Stimulated activated CD4-positive, alpha-beta T cell treated with anti-CD3 and anti-CD28 coated beads, Interleukin-4, amount 100 ng/mL, for 1 hour (primary cell): ENCODE measurements around the gene HABP2.
A peak's percentile ranks its signal among the peaks of the same experiment; 100 is the strongest.

Source experiments
- DNase-seq: peaks from one replicate; pipeline ENCODE4 v3.0.0-alpha.2; 2020

The HABP2 gene

DNA sequence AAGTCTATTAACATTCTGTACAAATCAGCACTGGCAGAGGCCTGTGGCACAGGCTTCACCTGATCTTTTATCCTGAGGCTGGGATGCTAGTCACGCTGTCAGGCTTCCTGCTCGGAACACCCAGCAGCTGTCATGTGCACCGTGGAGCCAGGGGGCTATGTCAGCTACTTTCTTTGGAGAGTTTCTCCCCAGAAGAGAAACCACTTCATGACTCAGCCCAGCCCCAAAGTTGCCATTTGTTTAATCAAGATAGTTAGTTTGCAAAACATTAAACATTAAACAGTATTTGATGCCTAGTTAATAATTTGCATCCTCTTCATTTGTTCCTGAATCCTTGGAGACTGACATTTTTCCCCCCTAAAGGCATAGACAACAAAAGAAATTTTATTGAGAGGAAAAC, at the start of gene HABP2:
HABP2 (plus strand) TSS at position 353 of the 400 bp plus-strand sequence. CDS start 69 bp downstream, outside the sequence.
- no peak for DNase-seq

DNA sequence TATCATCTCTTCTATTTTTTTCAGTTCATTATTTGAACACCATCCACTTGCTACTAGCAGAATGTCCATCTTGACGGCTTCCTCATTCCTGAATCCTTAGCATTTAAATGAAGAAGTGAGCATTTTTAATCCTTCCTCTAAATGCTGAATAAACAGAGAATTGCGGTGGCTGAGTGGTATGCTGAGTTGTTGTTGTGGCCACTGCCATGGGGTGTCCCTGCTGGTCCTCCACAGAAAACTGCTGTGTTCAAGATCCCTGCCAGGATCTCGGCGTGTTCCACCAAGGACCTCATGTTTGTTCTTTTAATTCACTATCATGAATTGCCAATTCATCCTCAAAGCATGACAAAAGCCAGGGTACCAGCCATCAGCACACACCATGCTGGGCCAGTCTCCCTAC, 48.9 kb upstream of the HABP2 start:
- no peak for DNase-seq

DNA sequence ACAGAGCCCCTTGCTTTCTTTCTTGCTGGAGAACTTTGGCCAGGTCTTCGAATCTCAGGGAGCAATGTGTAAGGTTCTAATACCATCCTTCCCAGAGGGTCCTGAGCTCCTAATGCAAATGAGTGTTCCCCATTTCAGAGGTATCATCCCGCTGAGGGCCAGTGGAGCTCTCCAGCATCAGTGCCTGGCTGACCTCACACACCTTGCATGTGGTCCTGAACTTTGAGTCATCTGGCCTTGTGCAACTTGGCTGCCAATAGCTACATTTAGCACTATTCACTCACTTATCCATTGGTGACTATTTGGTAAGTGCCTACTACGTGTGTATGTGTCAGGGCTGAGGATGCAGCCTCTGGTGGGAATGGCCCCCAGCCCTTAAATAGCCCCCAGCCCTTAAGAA, 48.4 kb upstream of the HABP2 start:
- no peak for DNase-seq

DNA sequence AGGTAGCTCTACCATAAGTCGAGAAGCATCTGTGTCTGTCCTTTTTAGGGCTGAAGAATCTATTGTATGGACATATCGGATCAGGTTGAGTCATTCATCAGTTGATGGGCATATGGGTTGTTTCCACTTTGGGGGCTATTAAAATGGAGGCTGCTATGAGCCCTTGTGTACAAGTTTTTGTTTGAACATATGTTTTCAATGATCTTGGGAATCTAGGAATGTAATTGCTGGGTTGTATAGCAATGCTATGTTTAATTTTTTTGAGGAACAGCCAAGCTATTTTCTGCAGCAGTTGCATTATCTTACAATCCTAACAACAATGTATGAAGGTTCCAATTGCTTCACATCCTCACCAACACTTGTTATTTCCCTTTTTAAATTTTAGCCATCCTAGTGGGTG, 46.4 kb upstream of the HABP2 start:
- no peak for DNase-seq

DNA sequence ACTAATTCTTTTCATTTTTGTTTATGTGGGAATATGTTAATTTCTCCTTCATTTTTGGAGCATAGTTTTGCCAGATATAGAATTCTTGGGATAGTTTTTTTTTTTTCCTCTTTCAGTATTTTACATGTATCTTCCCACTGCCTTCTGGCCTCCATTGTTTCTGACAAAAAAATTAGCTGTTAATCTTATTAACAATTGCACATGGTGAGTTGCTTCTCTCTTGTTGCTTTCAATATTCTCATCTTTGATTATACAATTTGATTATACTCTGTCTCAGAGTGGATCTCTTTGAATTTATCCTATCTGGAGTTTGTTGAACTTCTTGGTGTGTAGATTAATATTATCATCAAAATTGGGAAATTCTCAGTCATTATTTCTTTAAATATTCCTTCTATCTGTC, 41.4 kb upstream of the HABP2 start:
- no peak for DNase-seq

DNA sequence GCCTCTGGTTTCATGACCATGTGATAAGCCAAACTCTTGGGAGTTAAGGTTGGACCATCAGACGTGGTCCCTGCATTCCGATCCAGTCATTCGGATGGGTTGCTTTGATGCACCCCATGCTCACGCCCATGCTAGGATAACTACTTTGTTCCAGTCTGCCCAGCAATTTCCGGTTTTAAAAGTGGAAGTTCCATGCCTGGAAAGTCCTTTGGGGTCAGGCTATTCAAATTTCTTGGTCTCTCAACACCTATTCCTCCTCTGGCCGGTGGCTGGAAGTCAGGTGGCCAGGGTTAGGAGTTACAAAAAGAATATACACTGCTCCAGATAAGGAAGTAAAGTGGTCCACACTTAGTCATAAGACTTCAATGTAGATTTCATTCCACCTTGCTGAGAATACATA, 37.7 kb upstream of the HABP2 start:
- DNase-seq: no peak

DNA sequence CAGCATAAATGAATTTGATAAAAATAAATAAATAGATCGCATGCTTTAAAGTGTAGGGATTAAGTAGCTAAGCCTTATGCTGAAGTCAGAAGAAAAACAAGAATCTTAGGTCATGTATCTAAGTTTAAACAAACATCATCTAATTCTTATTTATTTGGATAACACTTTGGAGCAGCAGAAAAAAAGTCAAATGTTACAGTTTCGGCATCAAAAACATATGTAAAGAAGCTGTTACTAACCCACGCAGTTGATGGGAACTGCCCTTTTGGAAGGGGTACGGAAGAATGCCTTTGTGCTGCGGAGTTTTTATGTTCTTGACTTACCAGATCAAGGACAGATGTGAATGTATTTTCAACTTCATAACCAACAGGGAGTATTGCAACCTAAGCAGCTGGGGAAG, 37.3 kb upstream of the HABP2 start:
- no peak for DNase-seq

DNA sequence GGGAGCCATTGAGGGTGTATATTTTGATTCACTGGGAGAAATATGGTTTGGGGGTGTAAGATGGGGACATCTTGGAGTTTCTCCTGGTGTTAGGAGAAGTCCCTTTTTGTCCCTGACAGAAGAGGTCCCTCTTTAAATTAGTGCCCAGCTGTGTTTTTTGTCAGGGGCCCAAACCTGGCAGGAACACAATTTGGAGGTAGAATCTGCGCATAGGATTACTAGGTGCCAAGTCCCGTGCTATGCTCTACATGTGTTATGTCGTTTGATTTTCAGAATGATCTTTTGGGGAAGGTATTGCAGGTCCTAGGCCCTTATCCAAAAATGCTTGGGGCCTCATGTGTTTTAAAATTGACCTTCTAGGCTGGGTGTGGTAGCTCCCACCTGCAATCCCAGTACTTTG, 36.8 kb upstream of the HABP2 start:
- DNase-seq: no peak

DNA sequence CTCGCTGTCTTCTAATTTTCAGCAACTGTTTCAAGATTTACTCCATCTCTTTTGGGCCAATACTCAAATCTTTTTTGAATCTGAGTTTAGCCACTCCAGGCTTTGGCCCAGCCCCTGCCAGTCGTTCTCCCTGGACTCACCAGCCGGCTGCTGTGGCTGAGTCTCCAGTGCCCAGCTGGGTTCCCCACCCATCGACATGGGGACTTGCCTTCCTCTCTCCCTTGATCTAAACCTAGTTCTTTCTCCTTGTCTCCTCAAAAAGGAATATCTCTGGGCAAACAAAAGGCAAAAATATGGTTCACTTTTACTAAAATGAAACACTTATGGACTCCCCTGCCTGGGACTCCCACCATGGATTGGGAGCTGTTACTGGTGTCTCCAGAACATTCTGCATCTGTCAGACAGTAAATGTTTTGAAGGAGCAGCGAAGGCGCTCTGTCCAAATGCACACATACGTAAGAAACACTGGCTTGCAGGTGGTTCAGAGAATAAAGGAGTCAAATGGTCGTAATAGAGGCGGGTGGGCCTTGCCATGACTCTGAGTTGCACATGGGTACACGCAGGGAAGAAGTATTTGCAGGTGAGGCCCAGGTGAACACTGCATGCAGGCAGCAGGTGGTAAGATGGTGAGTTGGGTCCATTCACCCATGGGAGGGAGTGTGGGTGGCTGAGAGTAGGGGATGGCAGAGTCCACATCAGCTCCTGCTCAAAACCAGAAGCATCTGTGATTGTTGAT, 35.5 kb upstream of the HABP2 start:
- no peak for DNase-seq

DNA sequence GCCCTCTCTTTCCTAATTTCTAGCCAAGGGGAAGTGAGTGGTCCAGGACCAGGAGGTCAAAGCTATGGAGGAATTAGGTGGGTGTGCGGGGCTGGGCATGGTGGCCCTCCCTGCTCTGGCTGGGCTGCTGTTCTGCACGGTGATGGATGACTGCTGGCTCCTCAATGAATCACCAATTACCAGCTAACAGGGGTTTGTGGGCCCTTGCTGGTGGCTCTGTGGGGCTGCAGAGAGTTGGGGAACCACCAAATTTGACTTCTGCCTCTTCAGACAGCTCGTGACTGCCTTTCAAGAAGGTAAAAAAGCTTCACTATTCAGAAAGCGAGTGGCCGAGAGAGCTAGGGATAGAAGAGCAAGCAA, 35.0 kb upstream of the HABP2 start:
- no peak for DNase-seq

DNA sequence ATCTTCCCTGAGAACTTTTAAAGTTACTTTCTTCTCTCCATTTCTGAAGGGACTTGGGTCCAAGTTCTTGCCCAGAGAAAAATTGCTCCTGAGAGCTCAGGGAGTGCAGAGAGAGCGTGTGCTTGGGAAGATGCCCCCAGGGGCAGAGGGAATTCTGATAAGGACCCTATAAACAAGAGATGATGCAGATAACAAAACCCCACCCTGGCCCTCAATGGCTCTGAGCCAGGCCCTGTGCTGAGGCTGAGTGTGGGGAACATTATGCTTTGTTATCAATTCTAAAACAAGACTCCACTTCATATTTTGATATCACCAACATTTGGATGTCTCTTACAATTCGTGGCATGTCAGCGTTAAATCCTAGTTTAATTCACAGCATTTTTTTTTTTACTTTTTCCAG, 34.4 kb upstream of the HABP2 start:
- no peak for DNase-seq

DNA sequence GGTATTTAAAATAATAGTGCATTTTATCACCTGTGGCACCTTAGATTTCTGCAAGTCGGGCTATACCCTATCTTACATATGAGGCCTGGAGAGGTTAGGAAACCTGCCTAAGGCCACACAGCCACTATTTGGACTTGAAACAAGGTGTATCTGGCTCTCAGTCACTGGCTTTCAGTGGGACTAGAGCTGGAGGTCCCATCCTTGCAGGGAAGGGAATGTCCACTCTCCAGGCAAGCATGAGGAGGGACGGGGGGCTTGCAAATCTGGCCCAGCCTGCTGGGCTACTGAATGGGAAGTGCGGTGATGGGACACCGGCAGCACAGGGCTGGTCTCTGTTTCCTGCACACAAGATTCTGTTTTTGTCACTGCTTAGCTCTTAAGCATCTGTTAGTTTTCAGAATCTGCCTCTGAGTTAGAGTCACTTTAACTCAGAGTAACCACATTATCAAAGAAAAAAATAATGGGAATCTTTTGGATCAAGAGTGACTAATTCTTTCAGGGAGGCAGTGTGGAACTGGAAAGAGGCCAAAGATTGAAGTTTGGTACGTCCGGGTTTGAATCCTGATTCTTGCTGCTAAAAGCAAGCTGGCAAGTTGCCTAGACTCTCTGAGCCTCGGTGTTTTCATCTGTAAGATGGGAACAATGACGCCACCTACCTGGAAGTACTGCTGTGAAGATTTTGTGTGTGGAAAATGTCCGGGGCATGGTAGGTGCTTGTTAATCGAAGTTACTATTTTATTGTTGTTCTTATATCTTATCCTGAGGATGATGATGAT, 33.8 kb upstream of the HABP2 start:
- no peak for DNase-seq

DNA sequence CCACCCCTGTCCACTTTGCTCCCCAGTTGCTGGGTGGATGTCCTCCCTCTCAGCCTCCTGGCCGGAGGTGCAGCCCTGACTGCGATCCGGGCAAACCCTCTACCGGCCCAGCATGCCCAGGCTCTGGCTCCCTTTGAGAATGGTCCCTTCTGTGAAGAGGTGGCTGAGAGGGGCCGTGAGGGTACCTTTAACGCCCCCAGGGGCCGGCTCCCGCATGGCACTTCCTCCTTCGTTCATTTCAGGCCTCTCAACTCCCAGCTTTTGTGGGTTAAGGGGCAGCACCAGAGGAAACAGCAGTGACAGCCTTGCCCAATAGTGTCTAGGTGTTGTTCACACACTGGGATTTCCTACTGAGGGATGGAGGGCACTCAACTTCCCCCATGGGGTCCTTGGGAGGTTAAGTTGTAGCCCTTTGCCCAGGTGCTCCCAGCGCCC, 33.2 kb upstream of the HABP2 start:
- DNase-seq: no peak

DNA sequence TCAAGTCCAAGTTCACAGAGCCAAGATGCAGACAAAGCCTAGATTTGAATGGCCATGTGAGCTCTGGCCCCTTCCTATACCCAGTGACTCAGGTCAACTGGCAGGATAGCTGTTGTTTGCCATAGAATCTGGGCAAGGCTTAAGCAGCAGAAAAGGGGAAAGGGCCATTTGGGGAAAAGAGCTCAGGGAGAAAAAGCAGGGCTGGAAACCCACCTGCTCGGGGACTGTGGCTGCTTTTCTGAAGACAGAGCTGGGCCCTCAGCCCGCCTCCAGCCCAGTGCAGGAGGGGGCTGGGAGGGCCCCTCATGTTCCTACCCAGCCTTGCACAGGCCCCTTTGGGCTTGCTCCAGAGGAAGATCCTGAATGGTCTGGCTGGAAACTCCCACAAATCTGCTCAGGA, 32.6 kb upstream of the HABP2 start:
- DNase-seq: no peak

DNA sequence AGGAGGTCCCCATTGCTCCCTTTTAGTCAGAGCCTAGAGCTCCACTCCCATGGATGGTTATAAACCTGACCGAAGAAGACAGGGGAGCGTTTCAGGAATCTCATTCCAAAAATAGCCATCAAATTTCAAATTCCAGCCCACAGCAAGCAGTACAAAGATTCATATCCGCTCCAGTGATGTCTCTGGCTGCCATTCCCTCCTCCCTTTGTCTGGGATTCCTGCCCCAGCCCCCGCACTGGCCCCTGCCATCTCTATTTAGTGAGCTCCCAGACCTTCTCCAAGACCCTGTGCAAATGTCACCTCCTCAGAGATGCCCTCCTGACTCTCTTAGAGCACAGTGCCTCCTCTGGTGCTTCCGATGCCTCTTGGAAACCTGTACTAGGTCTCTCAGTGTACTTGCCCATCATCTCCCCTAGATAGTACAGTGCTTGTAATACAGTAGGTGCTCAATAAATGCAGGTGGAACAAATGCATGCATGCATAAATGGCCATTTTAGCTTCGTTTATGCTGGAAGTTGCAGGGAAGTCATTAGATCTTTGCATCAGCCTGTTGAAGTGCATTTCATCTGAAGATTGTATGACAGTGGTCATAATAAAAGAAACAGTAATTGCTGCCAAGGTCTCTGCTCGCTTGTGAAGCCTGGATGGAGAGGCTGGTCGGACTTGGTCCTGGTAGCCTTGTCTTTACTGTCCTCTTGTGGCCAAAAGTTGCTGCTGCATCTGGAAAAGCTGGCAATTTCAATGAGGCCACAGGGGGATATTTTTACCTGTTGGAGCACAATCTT, 32.0 kb upstream of the HABP2 start:
- DNase-seq: peak; percentile 7

DNA sequence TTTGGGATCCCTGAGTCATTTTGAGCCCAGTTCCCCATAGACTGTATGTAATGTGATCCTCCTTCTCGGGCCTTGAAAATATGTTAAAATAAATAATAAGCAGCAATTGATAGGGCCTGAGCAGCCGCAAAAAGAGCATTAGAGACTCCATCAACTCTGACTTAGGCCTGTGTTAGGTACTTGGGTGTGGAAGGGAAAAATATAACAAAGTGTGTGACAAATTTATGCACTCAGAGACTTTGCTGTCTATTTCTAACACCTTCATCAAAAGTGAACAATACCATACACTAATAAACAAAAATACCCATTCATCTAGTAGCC, 31.4 kb upstream of the HABP2 start:
- no peak for DNase-seq

DNA sequence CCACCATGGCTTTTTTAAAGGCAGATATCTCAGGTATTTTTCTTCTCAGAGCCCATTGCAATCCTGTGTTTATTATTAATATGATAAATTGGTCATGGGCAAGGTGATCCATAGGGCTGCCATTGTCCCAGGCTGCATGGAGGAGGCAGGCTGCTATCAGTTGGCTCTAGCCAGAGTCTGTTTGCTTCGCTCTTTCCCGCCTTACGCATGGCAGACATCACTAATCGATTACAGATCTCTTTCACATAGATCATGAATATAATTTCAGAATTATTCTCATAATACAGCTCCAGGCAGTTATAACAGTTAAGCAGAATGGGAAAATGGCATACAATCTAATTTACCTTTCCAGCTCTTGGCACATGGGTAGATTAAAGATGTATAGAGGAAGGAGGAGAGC, 30.4 kb upstream of the HABP2 start:
- DNase-seq: no peak

DNA sequence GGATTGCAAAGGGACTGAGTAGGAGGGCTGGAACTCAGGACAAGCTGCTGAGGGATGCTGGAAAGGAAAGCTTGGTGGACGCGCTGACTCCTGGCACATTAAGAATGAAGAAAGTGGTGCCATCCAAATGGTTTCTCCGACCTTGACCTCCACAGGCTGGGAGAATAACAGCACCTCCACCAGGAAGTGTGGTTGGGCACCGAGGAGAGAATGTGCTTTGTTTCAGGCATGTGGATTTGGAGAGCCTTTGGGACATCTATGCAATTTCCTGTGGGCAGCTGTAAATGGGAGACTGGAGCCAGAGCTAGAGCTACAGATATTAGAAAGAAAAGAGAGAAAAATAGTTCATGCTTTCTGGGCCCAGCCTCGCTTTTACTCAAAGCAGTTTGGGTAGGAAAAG, 29.8 kb upstream of the HABP2 start:
- DNase-seq: no peak

DNA sequence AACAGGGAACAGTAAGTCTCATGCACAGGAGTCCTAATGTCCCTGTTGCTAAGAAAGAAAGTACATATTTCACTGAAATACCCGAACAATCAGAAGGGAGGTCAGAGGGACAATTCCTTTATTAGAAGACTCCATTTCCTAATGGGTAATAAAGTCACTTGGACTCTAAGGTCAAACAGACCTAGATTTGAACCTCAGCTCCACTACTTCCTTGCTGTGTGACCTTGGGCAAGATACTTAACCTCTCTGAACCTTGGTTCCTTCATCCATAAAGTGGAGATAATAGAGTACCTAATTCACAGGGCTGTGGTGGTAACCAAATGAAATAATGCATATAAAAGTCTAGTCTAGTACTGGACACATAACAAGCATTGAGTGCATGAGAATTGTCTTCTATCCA, 29.2 kb upstream of the HABP2 start:
- DNase-seq: no peak

DNA sequence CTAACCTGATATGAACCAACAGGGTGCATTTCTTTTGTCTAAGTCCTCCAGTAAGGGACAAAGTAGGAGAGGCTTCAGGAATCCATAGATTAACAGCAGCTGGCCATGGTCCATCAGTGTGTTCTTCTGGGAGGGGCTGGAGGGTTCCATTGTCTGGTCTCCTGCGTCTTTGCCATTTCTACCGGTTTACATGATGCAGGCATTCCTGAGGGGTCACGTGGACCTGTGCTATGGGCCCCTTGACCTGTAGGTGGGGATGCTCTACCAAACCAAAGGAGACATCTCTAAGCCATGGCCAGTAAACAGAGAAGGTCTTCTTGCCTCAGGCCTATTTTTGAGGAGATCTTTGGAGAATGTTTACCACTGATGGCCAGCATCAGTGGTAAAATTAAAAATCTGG, 28.7 kb upstream of the HABP2 start:
- DNase-seq: no peak

DNA sequence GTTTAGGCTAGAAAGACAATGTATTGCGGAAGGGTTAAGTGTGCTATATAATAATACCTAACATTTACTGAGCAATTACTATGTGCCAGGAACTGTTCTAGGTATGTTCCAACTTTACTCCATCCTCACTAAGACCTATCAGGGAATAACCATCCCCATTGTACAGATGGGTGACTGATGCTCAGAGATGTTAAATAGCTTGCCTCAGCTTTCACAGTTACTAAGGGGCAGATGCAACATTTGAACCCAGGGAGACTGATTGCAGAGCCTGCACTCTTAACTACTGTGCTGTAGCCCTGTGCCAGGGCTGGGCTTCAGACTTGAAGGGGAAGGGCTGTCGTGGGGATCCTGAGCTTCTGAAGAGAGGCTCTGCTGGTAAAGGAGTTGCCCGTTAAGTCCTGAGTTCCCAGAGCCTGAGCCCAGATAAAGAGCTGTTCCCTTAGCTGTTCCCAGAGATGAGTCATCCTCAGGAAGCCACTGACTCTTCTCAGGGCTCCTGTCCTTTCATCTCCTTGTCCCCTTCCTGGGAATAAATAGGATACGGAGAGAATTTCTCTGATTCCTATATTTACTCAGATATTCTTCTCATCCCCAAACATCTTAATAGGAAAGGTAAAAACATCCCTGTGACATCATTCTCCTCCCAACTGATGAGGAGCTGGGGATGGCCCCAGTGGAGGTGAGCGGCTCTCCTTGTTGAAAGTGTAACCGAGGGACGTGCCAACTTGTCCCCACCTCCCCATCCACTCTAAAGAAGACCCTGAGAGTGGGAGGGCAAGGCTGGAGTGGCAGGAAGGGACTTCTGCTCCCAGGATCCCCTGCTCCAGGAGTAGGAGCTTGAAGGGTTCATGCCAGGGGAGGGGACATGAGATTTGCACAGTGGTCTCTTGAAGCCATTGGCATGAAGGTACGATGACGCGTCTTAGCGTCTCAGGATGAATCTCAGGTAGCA, 28.0 kb upstream of the HABP2 start:
- DNase-seq: no peak

DNA sequence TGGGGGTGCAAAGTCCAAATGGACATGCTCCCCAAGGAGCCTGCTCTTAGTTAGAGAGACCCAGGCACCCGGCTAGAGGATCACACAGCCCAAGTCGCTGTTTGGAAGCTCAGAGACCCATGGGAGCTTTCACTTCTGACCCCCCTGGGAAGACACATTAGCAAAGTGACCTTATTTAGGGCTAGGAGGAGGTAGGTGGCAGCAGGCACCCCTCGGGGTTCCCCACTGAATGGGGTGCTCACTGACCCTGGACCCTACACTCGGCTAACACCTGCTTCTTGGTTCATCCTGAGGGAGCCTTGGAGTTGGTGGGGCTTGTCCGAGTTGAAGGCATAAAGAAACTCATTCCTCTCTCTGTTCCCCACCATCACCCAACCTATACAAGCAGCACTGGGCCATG, 27.1 kb upstream of the HABP2 start:
- no peak for DNase-seq
